Kidney (tissue), 14 donors: Measurements from ENCODE around the gene FBLN2. TPM values are rescaled to one million over a fixed set of nuclear protein-coding genes. Genes with fewer than 3 reads are reported as not detected.

ENCODE experiments used
- DNase-seq, 5 donors: peaks; one replicate each; pipeline ENCODE4 v3.0.0-alpha.2; 2013 to 2020
- FAIRE-seq: peaks from 2 replicates; lab custom pipeline; 2012; peaks lifted over from hg19 to GRCh38; lab: Jason Lieb, UNC
- H3K27ac ChIP-seq, 2 donors: one replicate each; pipeline ENCODE4 v1.7.0; 2013; ENCODE audit warnings: low read depth in 2 of 2, low read length in 2 of 2, inconsistent platforms in 1 of 2
- H3K27me3 ChIP-seq: one replicate; pipeline ENCODE4 v1.7.1; 2013; ENCODE audit warnings: low read length, inconsistent platforms; ENCODE audit not compliant: control insufficient read depth, insufficient read depth
- H3K36me3 ChIP-seq, 3 donors: one replicate each; pipeline versions ENCODE4 v1.7.0 to v1.7.1; 2013; ENCODE audit warnings: low read length in 3 of 3, control low read depth in 1 of 3, inconsistent platforms in 1 of 3; ENCODE audit not compliant: insufficient read depth in 3 of 3, control insufficient read depth in 2 of 3
- H3K4me1 ChIP-seq, 3 donors: one replicate each; pipeline versions ENCODE4 v1.7.0 to v1.7.1; 2013; ENCODE audit warnings: low read length in 3 of 3, inconsistent platforms in 1 of 3, low read depth in 1 of 3; ENCODE audit not compliant: control insufficient read depth in 2 of 3, insufficient read depth in 2 of 3
- H3K4me3 ChIP-seq, 3 donors: one replicate each; pipeline versions ENCODE4 v1.7.0 to v1.8.1; 2013; ENCODE audit warnings: low read length in 3 of 3, control low read depth in 1 of 3, inconsistent platforms in 1 of 3
- H3K9ac ChIP-seq, 3 donors: one replicate each; pipeline versions ENCODE4 v1.7.0 to v1.7.1; 2013; ENCODE audit warnings: low read length in 3 of 3, control low read depth in 1 of 3, inconsistent platforms in 1 of 3
- H3K9me3 ChIP-seq, 3 donors: one replicate each; pipeline versions ENCODE4 v1.7.0 to v1.7.1; 2013; ENCODE audit warnings: low read length in 3 of 3, control low read depth in 1 of 3, inconsistent platforms in 1 of 3; ENCODE audit not compliant: control insufficient read depth in 2 of 3, insufficient read depth in 1 of 3
- intact Hi-C: fragments of 100-400 bp; cut with DNase I; formaldehyde crosslinking; loops from one replicate; pipeline ENCODE4 v1.11.1; 2022
- polyA plus RNA-seq: library from polyadenylated mRNA; stranded (reverse); fragments of 350-450 nt; fragmentation: Illumina TruSeq; extraction: RNeasy Lipid Tissue Mini Kit (QIAGEN cat#74804); gene quantifications from one replicate; pipeline ENCODE4 v1.2.3, GENCODE V29; 2014; ENCODE audit warnings: low read depth, low replicate concordance; ENCODE audit not compliant: insufficient read depth
- total RNA-seq: library from RNA; stranded (reverse); fragmentation: NEBNext Ultra II Directional; extraction: Animal tissue kit (Norgen Biotek cat#: 25700); gene quantifications from one replicate; pipeline ENCODE4 v1.2.1, GENCODE V29; 2021
- TF ChIP-seq, protein P1 (sequence below): IDR thresholded peaks from 3 replicates; pipeline ENCODE4 v1.5.1; 2012; ENCODE audit warnings: mild to moderate bottlenecking, moderate library complexity, borderline replicate concordance; ENCODE audit not compliant: insufficient read depth; ENCODE audit errors: extremely low read depth
- donor health status: control.
- donor health status: control.
- donor health status: control.
- donor health status: control.
- donor health status: control.
- donor health status: DM: yes; HTN: yes; CAD: no.
- donor health status: Normal renal cell carcinoma (clear cell type).

The FBLN2 gene
- total and polyA plus RNA-seq, 2 donors from 2014 or later: 3.2 to 43.4 TPM

DNA sequence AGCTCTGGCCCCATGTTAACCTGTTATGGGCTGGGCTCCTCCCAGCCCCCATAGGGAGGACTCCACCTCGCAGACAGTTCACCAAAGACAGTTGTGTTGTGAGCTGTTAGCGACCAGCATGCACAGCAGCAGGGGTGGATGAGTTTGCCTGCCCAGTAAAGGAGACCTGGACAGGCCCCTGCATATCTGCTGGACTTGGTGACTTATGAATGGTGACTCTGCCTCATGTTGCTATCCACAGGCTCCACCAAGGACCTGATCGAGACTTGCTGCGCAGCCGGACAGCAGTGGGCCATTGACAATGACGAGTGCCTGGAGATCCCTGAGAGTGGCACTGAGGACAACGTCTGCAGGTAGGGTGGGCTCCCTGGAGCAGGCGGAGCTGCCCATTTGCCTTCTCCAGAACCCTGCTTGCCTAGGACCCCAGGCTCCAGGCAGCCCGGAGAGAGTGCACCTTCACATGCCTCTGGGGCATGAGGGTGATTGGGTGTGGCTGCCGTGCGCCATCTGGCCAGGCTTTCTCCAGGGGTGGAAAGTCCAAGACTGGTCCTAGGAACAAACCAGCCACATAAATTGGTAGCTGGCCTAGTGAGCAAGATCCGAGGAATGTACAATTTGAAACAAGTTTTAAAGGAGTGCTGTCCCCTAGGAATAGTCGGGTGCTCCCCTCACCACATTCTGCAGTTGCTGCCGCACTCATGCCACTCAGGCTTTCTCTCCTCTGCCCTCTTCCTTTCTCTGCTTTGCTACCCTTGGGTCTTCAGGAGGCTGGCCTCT is 59.1 kb downstream of the FBLN2 start:
- Histone ChIP-seq H3K27me3 (no peaks in the 10 kb centered on the region), H3K4me3 (no peak overlapping the region), H3K36me3 (no peaks in the 10 kb centered on the region), H3K9me3 (peaks cover 0 to 4% (median 0%) of the 10 kb centered on the region in 3 donors), H3K27ac (no peak overlapping the region), H3K9ac (no peak overlapping the region), H3K4me1 (no peaks in the 10 kb centered on the region)
- TF ChIP-seq, protein P1, sequence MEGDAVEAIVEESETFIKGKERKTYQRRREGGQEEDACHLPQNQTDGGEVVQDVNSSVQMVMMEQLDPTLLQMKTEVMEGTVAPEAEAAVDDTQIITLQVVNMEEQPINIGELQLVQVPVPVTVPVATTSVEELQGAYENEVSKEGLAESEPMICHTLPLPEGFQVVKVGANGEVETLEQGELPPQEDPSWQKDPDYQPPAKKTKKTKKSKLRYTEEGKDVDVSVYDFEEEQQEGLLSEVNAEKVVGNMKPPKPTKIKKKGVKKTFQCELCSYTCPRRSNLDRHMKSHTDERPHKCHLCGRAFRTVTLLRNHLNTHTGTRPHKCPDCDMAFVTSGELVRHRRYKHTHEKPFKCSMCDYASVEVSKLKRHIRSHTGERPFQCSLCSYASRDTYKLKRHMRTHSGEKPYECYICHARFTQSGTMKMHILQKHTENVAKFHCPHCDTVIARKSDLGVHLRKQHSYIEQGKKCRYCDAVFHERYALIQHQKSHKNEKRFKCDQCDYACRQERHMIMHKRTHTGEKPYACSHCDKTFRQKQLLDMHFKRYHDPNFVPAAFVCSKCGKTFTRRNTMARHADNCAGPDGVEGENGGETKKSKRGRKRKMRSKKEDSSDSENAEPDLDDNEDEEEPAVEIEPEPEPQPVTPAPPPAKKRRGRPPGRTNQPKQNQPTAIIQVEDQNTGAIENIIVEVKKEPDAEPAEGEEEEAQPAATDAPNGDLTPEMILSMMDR: no peak
- intact Hi-C loops: no loop called here
- no peak for FAIRE-seq
- DNase-seq: no peak

DNA sequence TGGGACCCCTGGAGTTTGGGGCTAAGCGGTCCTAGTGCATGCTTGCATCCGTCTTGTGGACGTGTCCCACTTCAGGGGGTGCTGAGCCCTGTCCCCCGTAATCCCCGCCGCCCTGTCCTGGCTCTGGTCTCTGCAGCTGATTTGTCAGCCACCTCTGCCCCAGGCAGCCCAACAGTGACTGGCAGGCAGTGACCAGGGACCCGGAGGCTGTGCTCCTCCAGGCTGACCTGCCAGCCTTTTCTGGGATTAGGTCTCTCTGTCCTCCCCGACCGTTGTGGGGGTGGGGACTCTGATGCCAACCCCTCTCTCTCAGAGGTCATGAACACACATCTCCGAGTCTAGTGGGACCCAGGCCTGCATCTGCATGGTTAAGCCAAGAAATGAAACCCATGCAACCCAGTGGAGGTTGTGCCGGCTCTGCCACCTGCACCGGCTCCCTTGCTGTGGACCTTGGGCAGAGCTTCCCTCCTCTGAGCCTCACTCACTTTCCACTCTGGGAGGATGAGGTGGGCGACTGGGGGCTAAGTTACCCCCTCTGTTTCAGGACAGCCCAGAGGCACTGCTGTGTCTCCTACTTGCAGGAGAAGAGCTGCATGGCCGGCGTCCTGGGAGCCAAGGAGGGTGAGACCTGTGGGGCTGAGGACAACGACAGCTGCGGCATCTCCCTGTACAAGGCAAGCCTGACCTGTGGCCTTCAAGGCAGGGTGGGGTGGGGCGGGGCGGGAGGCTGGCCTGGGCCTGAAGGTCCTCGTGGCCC is 60.2 kb downstream of the FBLN2 start:
- DNase-seq: no peak
- Histone ChIP-seq H3K27ac (no peak overlapping the region), H3K9me3 (peaks cover 0 to 4% (median 0%) of the 10 kb centered on the region in 3 donors), H3K9ac (no peak overlapping the region), H3K4me3 (no peak overlapping the region), H3K4me1 (no peaks in the 10 kb centered on the region), H3K36me3 (no peaks in the 10 kb centered on the region), H3K27me3 (no peaks in the 10 kb centered on the region)
- no peak for FAIRE-seq
- TF ChIP-seq, protein P1: no peak
- intact Hi-C loops: no loop called here

DNA sequence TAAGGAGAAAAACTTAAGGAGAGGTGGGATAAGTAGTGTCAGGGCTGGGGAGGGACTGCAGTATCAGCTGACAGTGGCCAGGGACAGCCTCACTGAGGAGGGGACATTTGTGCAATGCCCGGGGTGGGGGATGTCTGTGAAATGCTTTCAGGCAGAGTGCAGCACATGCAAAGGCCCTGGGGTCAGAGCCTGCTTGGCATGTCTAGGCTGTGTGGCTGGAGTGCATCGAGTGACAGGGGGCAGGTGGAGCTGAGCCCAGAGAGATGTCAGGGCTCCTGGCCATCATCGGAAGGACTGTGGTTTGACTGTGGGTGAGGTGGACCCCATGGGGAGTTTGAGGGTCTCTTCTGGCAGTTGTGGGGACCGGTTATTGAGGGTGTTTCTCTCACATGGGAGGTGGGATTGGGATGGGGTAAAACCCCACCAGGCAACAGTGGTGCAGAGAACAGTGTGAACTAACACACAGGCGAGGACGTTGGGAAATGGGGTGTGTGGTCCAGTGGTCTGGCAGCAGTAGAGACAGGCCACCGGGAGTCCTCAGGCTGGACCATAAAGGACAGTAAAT is 61.2 kb downstream of the FBLN2 start:
- TF ChIP-seq, protein P1: no peak
- H3K9ac ChIP-seq: no peak overlapping the region
- DNase-seq: no peak
- no peak overlapping the region for H3K4me3 ChIP-seq
- no peaks in the 10 kb centered on the region for H3K27me3 ChIP-seq
- intact Hi-C loops: no loop called here
- no peaks in the 10 kb centered on the region for H3K4me1 ChIP-seq
- H3K27ac ChIP-seq: no peak overlapping the region
- FAIRE-seq: no peak
- peaks cover 0 to 4% (median 0%) of the 10 kb centered on the region in 3 donors for H3K9me3 ChIP-seq
- no peaks in the 10 kb centered on the region for H3K36me3 ChIP-seq
